Activated CD4-positive, alpha-beta T cell treated with anti-CD3 and anti-CD28 coated beads for 48 hours (primary cell): Measurements from ENCODE around the gene UCP1.
A peak's percentile ranks its signal among the peaks of the same experiment; 100 is the strongest.
"Not testable (repeated sequence)": the region's sequence is repeated elsewhere in the genome, so short reads cannot be mapped to it uniquely, and the experiment has no call there.

Source experiments
- DNase-seq: peaks from one replicate; pipeline ENCODE4 v3.0.0-alpha.2; 2020

The UCP1 gene

GRCh38 chr4:140529434-140529833 lies 39.3 kb downstream of the UCP1 start:
- no peak for DNase-seq

- peak; percentile 98 for DNase-seq
Measured at GRCh38 chr4:140523857-140524742, 44.7 kb downstream of the UCP1 start, which contains the start of gene ELMOD2. Gene ELMOD2, plus strand, starts transcription at chr4:140524168. Its CDS starts 1,261 bp downstream, at chr4:140525429.

GRCh38 chr4:140523370-140523856 lies 45.3 kb downstream of the UCP1 start:
- DNase-seq = no peak

- DNase-seq = no peak
Measured at GRCh38 chr4:140515423-140515822, 53.3 kb downstream of the UCP1 start.

- DNase-seq = not testable (repeated sequence)
Measured at GRCh38 chr4:140513765-140514164, 55.0 kb downstream of the UCP1 start.
